Measurements from ENCODE around the gene TUBB2A. TPM values are rescaled to one million over a fixed set of nuclear protein-coding genes. Genes with fewer than 3 reads are reported as not detected.

TUBB2A gene
- total and polyA plus RNA-seq, 2 of the 8 experiments (the other 6 are each of a cell fraction or from before 2014, with no cell fraction given), result 315 to 330 TPM

DNA sequence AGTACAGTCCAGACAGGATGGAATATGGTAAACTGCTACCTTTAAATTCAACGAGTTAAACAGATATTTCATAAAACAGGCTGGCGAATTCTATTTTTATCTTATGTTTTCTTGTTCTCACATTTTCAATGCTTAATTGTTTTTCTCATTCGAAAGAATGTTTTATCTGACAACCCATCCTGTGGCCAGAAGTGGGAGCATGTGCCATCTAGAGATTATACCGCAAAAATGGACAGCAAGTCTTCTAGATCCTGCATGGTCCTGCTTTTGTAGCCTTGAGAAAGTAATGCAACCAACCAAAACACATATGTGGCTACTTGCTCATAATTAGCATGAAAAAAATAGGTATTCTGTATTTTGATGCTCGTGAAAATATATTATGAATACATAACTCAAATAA lies 39.4 kb upstream of the TUBB2A start (continued):
- TF ChIP-seq, protein P1, sequence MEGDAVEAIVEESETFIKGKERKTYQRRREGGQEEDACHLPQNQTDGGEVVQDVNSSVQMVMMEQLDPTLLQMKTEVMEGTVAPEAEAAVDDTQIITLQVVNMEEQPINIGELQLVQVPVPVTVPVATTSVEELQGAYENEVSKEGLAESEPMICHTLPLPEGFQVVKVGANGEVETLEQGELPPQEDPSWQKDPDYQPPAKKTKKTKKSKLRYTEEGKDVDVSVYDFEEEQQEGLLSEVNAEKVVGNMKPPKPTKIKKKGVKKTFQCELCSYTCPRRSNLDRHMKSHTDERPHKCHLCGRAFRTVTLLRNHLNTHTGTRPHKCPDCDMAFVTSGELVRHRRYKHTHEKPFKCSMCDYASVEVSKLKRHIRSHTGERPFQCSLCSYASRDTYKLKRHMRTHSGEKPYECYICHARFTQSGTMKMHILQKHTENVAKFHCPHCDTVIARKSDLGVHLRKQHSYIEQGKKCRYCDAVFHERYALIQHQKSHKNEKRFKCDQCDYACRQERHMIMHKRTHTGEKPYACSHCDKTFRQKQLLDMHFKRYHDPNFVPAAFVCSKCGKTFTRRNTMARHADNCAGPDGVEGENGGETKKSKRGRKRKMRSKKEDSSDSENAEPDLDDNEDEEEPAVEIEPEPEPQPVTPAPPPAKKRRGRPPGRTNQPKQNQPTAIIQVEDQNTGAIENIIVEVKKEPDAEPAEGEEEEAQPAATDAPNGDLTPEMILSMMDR (IDR thresholded peaks at IDR 0.05; ENCODE audit: control extremely low read depth in 1 of 3, insufficient read depth in 1 of 3, low read depth in 1 of 3, low read length in 3 of 3), result no peak
